22Rv1 (cell line): Measurements from ENCODE around the gene FAM13B.
"Not testable (repeated sequence)": the region's sequence is repeated elsewhere in the genome, so short reads cannot be mapped to it uniquely, and the experiment has no call there.

ENCODE experiments used
- H3K27ac ChIP-seq: fragments of 450-650 bp; 2 replicates; pipeline ENCODE4 v1.5.1; 2017
- CTCF ChIP-seq: fragments of 450-650 bp; IDR thresholded peaks from 2 replicates; pipeline ENCODE4 v1.5.1; 2017; ENCODE audit warnings: mild to moderate bottlenecking
- ZFX ChIP-seq: fragments of 450-650 bp; IDR thresholded peaks from 2 replicates; pipeline ENCODE4 v1.6.1; 2017; ENCODE audit warnings: antibody characterized with exemption, borderline replicate concordance

FAM13B gene

GRCh38 chr5:137957948-137958347 lies 74.9 kb downstream of the FAM13B start:
- TF ChIP-seq ZFX (no peak), CTCF (no peak)
- no peak overlapping the region for H3K27ac ChIP-seq

GRCh38 chr5:137954131-137954879 lies 78.6 kb downstream of the FAM13B start:
- TF ChIP-seq CTCF (no peak), ZFX (no peak)
- no peak overlapping the region for H3K27ac ChIP-seq

GRCh38 chr5:137945825-137946224 lies 87.1 kb downstream of the FAM13B start:
- TF ChIP-seq ZFX (no peak), CTCF (no peak)
- no peak overlapping the region for H3K27ac ChIP-seq

- H3K27ac ChIP-seq, result not testable (repeated sequence)
These were observed 88.6 kb downstream of the FAM13B start for GRCh38 chr5:137944280-137944679.

- TF ChIP-seq CTCF (no peak), ZFX (no peak)
- no peak overlapping the region for H3K27ac ChIP-seq
These were observed 93.5 kb downstream of the FAM13B start for GRCh38 chr5:137939331-137939730.

GRCh38 chr5:137938751-137939143 lies 94.1 kb downstream of the FAM13B start:
- TF ChIP-seq CTCF (no peak), ZFX (no peak)
- H3K27ac ChIP-seq, result no peak overlapping the region

- TF ChIP-seq CTCF (no peak), ZFX (no peak)
- no peak overlapping the region for H3K27ac ChIP-seq
These were observed 94.7 kb downstream of the FAM13B start for GRCh38 chr5:137937994-137938750.
